SK-N-SH (cell line): Measurements from ENCODE around the gene VDR.

Experiments
- CTCF ChIP-seq: fragments of 200-600 bp; sonication (generic); IDR thresholded peaks from 2 replicates; pipeline ENCODE4 v1.6.1; 2017; ENCODE audit warnings: antibody characterized with exemption, mild to moderate bottlenecking, moderate library complexity
- PBX3 ChIP-seq: IDR thresholded peaks from 2 replicates; pipeline ENCODE4; 2012
- POLR2AphosphoS5 ChIP-seq: IDR thresholded peaks from 2 replicates; pipeline ENCODE4 v1.6.1; 2012; ENCODE audit warnings: low read depth, low read length
- REST ChIP-seq: IDR thresholded peaks from 2 replicates; pipeline ENCODE4 v1.6.1; 2012; ENCODE audit warnings: mild to moderate bottlenecking, low read depth, low read length, moderate library complexity
- RFX5 ChIP-seq: IDR thresholded peaks from 2 replicates; pipeline ENCODE4 v1.6.1; 2012; ENCODE audit warnings: mild to moderate bottlenecking, improper control_type of control experiment, low read length
- RXRA ChIP-seq: IDR thresholded peaks from 2 replicates; pipeline ENCODE4 v1.4.0; 2012; ENCODE audit warnings: low read depth, mild to moderate bottlenecking, borderline replicate concordance
- SMC3 ChIP-seq: IDR thresholded peaks from 2 replicates; pipeline ENCODE4 v1.6.1; 2012; ENCODE audit warnings: low read depth, low read length, improper control_type of control experiment
- TAF1 ChIP-seq: IDR thresholded peaks from 2 replicates; pipeline ENCODE4 v1.6.1; 2012; ENCODE audit warnings: low read depth, mild to moderate bottlenecking, low read length, moderate library complexity, borderline replicate concordance
- USF1 ChIP-seq: IDR thresholded peaks from 2 replicates; pipeline ENCODE4 v1.4.0; 2012; ENCODE audit warnings: low read depth, borderline replicate concordance

GRCh38 chr12:47823422-47824086, 81.2 kb downstream of the VDR start:
- no peak for TF ChIP-seq PBX3
- no peak for TF ChIP-seq CTCF
- no peak for TF ChIP-seq REST
- TF ChIP-seq RFX5, result no peak
- no peak for TF ChIP-seq SMC3
- TF ChIP-seq USF1, result no peak
- TF ChIP-seq TAF1, result no peak
- TF ChIP-seq RXRA, result no peak
- no peak for TF ChIP-seq POLR2AphosphoS5
